HepG2 (cell line): ENCODE data around the gene MPP7. TPM values are rescaled to one million over a fixed set of nuclear protein-coding genes. Genes with fewer than 3 reads are reported as not detected.

Experiments used
- ATAC-seq: fragments of 200-7000 bp; cut with Tn5 transposase; 3 replicates; pipeline ENCODE4 v1.9.1; 2020; ENCODE audit warnings: mild to moderate bottlenecking, moderate library complexity
- BruUV-seq: library from RNA; stranded (reverse); fragments of 400-500 nt; replicated peaks from 2 replicates; lab custom pipeline; 2021; lab: Mats Ljungman, UMichigan
- CTCF ChIA-PET: fragments of 300-600 bp; formaldehyde crosslinking; extraction: SDS; loops from one replicate; lab custom pipeline; 2021; ENCODE audit warnings: low total read pairs, inconsistent platforms, low intra/inter-chr PET ratio; lab: Yijun Ruan, JAX
- POLR2A ChIA-PET: fragments of 350-600 bp; sonication (Branson Sonifier 250); formaldehyde crosslinking; loops from one replicate; lab custom pipeline; 2020; ENCODE audit warnings: antibody characterized with exemption, inconsistent platforms; lab: Yijun Ruan, JAX
- DNase-seq: peaks from one replicate; pipeline ENCODE4 v3.0.0-alpha.2; 2015; ENCODE audit warnings: low spot score
- FAIRE-seq: peaks from 3 replicates; lab custom pipeline; 2011; peaks lifted over from hg19 to GRCh38; lab: Jason Lieb, UNC
- H2AFZ ChIP-seq: one replicate; pipeline ENCODE4 v1.6.1; 2011; ENCODE audit warnings: low read length, inconsistent platforms
- H3K27ac ChIP-seq: fragments of 300-600 bp; 3 replicates; pipeline ENCODE4 v1.8.0; 2011; ENCODE audit warnings: mixed run types, mild to moderate bottlenecking, mixed read lengths, low read length, inconsistent platforms; ENCODE audit not compliant: insufficient read depth; ENCODE audit errors: extremely low read length
- H3K27me3 ChIP-seq, 2 experiments: fragments of 200-600 bp in 1 of 2; 2 replicates in 1 of 2; 3 replicates in 1 of 2; pipeline versions ENCODE4 v1.6.0 to v1.8.0; 2011; ENCODE audit warnings: low read length in 2 of 2, mild to moderate bottlenecking in 2 of 2, moderate library complexity in 2 of 2, inconsistent platforms in 1 of 2; ENCODE audit not compliant: insufficient read depth in 2 of 2, control insufficient read depth in 1 of 2
- H3K36me3 ChIP-seq, 2 experiments: fragments of 200-600 bp in 1 of 2; replicated peaks in 1 of 2; 2 replicates in 1 of 2; 3 replicates in 1 of 2; pipeline versions ENCODE4 v1.5.1 to v1.8.0; 2011; ENCODE audit warnings: low read length in 2 of 2, inconsistent platforms in 1 of 2; ENCODE audit not compliant: insufficient read depth in 2 of 2, control insufficient read depth in 1 of 2
- H3K4me1 ChIP-seq: 2 replicates; pipeline ENCODE4 v1.5.1; 2012; ENCODE audit warnings: low read length, inconsistent platforms; ENCODE audit not compliant: insufficient read depth
- H3K4me2 ChIP-seq: 2 replicates; pipeline ENCODE4 v1.6.0; 2011; ENCODE audit warnings: low read depth, low read length, inconsistent platforms
- H3K4me3 ChIP-seq, 3 experiments: fragments of 200-600 bp in 1 of 3; sonication (generic), shearing (Covaris generic) in 1 of 3; replicated peaks in 1 of 3; 2 replicates each; pipeline ENCODE4 v1.5.1; 2011 to 2016; ENCODE audit warnings: low read length in 3 of 3, inconsistent platforms in 2 of 3, low read depth in 2 of 3, mild to moderate bottlenecking in 2 of 3, control low read depth in 1 of 3, mixed read lengths in 1 of 3; ENCODE audit not compliant: insufficient read depth in 1 of 3
- H3K79me2 ChIP-seq: one replicate; pipeline ENCODE4 v1.6.1; 2011; ENCODE audit warnings: low read length, inconsistent platforms; ENCODE audit not compliant: insufficient read depth
- H3K9ac ChIP-seq: 2 replicates; pipeline ENCODE4 v1.6.0; 2011; ENCODE audit warnings: mild to moderate bottlenecking, low read depth, low read length, inconsistent platforms; ENCODE audit not compliant: insufficient read depth
- H3K9me3 ChIP-seq: 2 replicates; pipeline ENCODE4 v1.5.1; 2012; ENCODE audit warnings: mild to moderate bottlenecking, low read length
- H4K20me1 ChIP-seq: 2 replicates; pipeline ENCODE4 v1.6.0; 2011; ENCODE audit warnings: inconsistent platforms, mild to moderate bottlenecking, low read length, moderate library complexity; ENCODE audit not compliant: insufficient read depth
- CEBPB ChIP-seq: IDR thresholded peaks from 2 replicates; pipeline ENCODE4 v1.6.1; 2011; ENCODE audit warnings: low read depth, low read length, improper control_type of control experiment, borderline replicate concordance
- CEBPG ChIP-seq: IDR thresholded peaks from 2 replicates; pipeline ENCODE4 v1.6.1; 2016
- EP300 ChIP-seq, 3 experiments: sonication (generic) in 1 of 3; formaldehyde crosslinking in 1 of 3; IDR thresholded peaks; 2 replicates each; pipeline versions ENCODE4 v1.5.1 to v1.6.1; 2011 to 2020; ENCODE audit warnings: low read depth in 2 of 3, low read length in 2 of 3, borderline replicate concordance in 1 of 3, improper control_type of control experiment in 1 of 3, mild to moderate bottlenecking in 1 of 3, missing genetic modification reagents in 1 of 3, moderate library complexity in 1 of 3
- KDM1A ChIP-seq: IDR thresholded peaks from 2 replicates; pipeline ENCODE4 v1.6.1; 2016; ENCODE audit warnings: missing compliant biosample characterization
- KLF6 ChIP-seq: IDR thresholded peaks from 2 replicates; pipeline ENCODE4 v1.8.0; 2016; ENCODE audit warnings: missing biosample characterization, missing genetic modification reagents
- WGBS: methylation state at CpG from one replicate; pipeline ENCODE4 v1.1.6; 2017; ENCODE audit warnings: low lambda C conversion rate; 5-methylcytosine and 5-hydroxymethylcytosine counted together
- in situ Hi-C: cut with HindIII; loops from 2 replicates; pipeline ENCODE4 v1.10.0; 2017; ENCODE audit warnings: low pct_unique_long_range_greater_than_20kb; ENCODE audit not compliant: extremely low pct_ligation_motif_present
- intact Hi-C: fragments of 100-400 bp; cut with micrococcal nuclease; formaldehyde crosslinking; loops from one replicate; pipeline ENCODE4 v1.10.0; 2022; ENCODE audit not compliant: unreplicated experiment
- polyA plus RNA-seq, 8 experiments: library from polyadenylated mRNA; depleted of rRNA in 3 of 8; stranded (reverse) in 7 of 8; unstranded in 1 of 8; fragments of >200 nt; fragmentation: Illumina TruSeq in 4 of 8; extraction: Trizol in 4 of 8; gene quantifications; 2 replicates each; pipeline versions ENCODE4 v1.2.1 to v1.2.3, GENCODE V29; 2011 to 2016; ENCODE audit warnings: low read depth in 4 of 8, missing spikeins in 1 of 8, mixed read lengths in 1 of 8; ENCODE audit not compliant: insufficient read depth in 1 of 8
- total RNA-seq, 5 experiments: library from RNA; depleted of rRNA; stranded (reverse); fragments of >200 nt; fragmentation: Illumina TruSeq; extraction: Trizol; gene quantifications; 2 replicates each; pipeline ENCODE4 v1.2.3, GENCODE V29; 2016; ENCODE audit warnings: low read depth in 1 of 5
- TF ChIP-seq, protein P1 (sequence below): sonication (generic); formaldehyde crosslinking; IDR thresholded peaks from 2 replicates; pipeline ENCODE4 v1.4.0; 2020; ENCODE audit warnings: missing genetic modification reagents

MPP7 gene
- total and polyA plus RNA-seq, 2 of the 13 experiments (the other 11 are each of a cell fraction or from before 2014, with no cell fraction given): 6.8 to 16.4 TPM

DNA sequence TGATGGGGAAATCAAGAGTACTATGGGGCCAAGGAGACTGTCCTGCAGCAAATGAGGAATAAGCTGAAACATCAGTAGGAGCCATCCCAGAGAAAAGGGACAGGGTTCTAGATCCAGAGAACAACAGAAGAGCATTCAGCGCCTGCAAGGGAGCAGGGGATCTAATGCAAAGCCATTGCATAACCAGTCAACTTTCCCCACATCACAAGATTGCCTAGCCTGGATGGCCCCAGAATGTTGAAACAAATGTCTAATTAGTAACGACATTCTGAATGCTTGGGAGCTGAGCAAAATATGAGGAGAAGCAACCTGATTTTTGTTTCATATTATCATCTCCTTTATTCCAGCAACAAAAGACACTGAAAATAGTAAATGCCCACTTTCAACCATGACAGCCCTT is 2.7 kb upstream of the MPP7 start:
- H4K20me1 ChIP-seq: no peaks in the 10 kb centered on the region
- peak overlapping the region; percentile 42 for H3K4me2 ChIP-seq
- ChIA-PET POLR2A (no interaction called here), CTCF (no interaction called here)
- DNase-seq (no peak), ATAC-seq (no peak), FAIRE-seq (no peak)
- peaks cover 39% of the 10 kb centered on the region for H3K4me1 ChIP-seq
- H3K27ac ChIP-seq: no peak overlapping the region
- H3K9ac ChIP-seq: no peak overlapping the region
- no peak overlapping the region for H3K4me3 ChIP-seq
- no peaks in the 10 kb centered on the region for H3K36me3 ChIP-seq
- H3K9me3 ChIP-seq: no peaks in the 10 kb centered on the region
- no TSS peak for BruUV-seq
- in situ Hi-C loops: loop anchor here (10.0 kb wide), 1 partner anchor 59 kb away; no protein-coding TSS in a partner anchor
- no peak overlapping the region for H2AFZ ChIP-seq
- intact Hi-C loops: no loop called here
- 10% methylated on average over 2 of the region's 2 CpGs for WGBS
- H3K27me3 ChIP-seq: 0 out of 5 replicates have a peak, but pooled peaks cover 0 to 1% of the 10 kb centered on the region in 2 experiments
- TF ChIP-seq CEBPB (peak; percentile 56; the same call in 1 of the 2 replicates), KLF6 (CRISPR knock-in tag) (no peak), EP300 (IDR thresholded peaks at IDR 0.05; ENCODE audit: low read depth in 2 of 2, low read length in 2 of 2) (0 out of 4 replicates have a peak, but pooled peaks of 1 of the 2 experiments have one; percentile 19), EP300 (CRISPR knock-in tag; IDR thresholded peaks at IDR 0.05; ENCODE audit: borderline replicate concordance) (no peak), CEBPG (CRISPR knock-in tag) (peak; percentile 57), KDM1A (CRISPR knock-in tag) (no peak)
- TF ChIP-seq, protein P1, sequence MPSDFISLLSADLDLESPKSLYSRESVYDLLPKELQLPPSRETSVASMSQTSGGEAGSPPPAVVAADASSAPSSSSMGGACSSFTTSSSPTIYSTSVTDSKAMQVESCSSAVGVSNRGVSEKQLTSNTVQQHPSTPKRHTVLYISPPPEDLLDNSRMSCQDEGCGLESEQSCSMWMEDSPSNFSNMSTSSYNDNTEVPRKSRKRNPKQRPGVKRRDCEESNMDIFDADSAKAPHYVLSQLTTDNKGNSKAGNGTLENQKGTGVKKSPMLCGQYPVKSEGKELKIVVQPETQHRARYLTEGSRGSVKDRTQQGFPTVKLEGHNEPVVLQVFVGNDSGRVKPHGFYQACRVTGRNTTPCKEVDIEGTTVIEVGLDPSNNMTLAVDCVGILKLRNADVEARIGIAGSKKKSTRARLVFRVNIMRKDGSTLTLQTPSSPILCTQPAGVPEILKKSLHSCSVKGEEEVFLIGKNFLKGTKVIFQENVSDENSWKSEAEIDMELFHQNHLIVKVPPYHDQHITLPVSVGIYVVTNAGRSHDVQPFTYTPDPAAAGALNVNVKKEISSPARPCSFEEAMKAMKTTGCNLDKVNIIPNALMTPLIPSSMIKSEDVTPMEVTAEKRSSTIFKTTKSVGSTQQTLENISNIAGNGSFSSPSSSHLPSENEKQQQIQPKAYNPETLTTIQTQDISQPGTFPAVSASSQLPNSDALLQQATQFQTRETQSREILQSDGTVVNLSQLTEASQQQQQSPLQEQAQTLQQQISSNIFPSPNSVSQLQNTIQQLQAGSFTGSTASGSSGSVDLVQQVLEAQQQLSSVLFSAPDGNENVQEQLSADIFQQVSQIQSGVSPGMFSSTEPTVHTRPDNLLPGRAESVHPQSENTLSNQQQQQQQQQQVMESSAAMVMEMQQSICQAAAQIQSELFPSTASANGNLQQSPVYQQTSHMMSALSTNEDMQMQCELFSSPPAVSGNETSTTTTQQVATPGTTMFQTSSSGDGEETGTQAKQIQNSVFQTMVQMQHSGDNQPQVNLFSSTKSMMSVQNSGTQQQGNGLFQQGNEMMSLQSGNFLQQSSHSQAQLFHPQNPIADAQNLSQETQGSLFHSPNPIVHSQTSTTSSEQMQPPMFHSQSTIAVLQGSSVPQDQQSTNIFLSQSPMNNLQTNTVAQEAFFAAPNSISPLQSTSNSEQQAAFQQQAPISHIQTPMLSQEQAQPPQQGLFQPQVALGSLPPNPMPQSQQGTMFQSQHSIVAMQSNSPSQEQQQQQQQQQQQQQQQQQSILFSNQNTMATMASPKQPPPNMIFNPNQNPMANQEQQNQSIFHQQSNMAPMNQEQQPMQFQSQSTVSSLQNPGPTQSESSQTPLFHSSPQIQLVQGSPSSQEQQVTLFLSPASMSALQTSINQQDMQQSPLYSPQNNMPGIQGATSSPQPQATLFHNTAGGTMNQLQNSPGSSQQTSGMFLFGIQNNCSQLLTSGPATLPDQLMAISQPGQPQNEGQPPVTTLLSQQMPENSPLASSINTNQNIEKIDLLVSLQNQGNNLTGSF (CRISPR knock-in tag): no peak
- H3K79me2 ChIP-seq: peaks cover 16% of the 10 kb centered on the region
